ENCODE data around the gene AMDHD2. TPM values are rescaled to one million over a fixed set of nuclear protein-coding genes. Genes with fewer than 3 reads are reported as not detected.
A peak's percentile ranks its signal among the peaks of the same experiment; 100 is the strongest.

AMDHD2 gene
- total RNA-seq (2021; fragmentation: NEBNext Ultra II Directional; extraction: Animal tissue kit (Norgen Biotek cat#: 25700)) = 10 to 100 TPM; 15.6 to 19.3 (median 18.6) TPM
- long read RNA-seq, partial matches to known transcripts = 1 of 14 reads
- long read RNA-seq, other reads (novel, unspliced or antisense) = 3 of 14 reads

- peaks cover 20% of the 10 kb centered on the region for H3K27me3 Mint-ChIP-seq (ENCODE audit: insufficient read depth)
- DNase-seq = peak; percentile 85
- H3K9me3 Mint-ChIP-seq = no peaks in the 10 kb centered on the region
- H3K4me1 Mint-ChIP-seq (ENCODE audit: low read depth) = peaks cover 50% of the 10 kb centered on the region
- peaks cover 42% of the 10 kb centered on the region for H3K36me3 Mint-ChIP-seq (ENCODE audit: low read depth)
- H3K27ac Mint-ChIP-seq = peak within 1 kb of the TSS; percentile 90
- peak within 1 kb of the TSS; percentile 86 for H3K4me3 Mint-ChIP-seq
- no peak for TF ChIP-seq CTCF (IDR thresholded peaks at IDR 0.05)
Observed at GRCh38 chr16:2520097-2520783, at the start of gene AMDHD2. AMDHD2 (plus strand) TSS chr16:2520371; CDS start chr16:2520459, 88 bp downstream.

- TF ChIP-seq CTCF (IDR thresholded peaks at IDR 0.05) = no peak
- DNase-seq = no peak
- H3K4me1 Mint-ChIP-seq (ENCODE audit: low read depth) = no peaks in the 10 kb centered on the region
- no peak overlapping the region for H3K27ac Mint-ChIP-seq
- H3K27me3 Mint-ChIP-seq (ENCODE audit: insufficient read depth) = no peaks in the 10 kb centered on the region; the same call in 1 of the 2 replicates
- no peaks in the 10 kb centered on the region for H3K9me3 Mint-ChIP-seq
- no peak overlapping the region; the same call in 1 of the 2 replicates for H3K4me3 Mint-ChIP-seq
- H3K36me3 Mint-ChIP-seq (ENCODE audit: low read depth) = no peaks in the 10 kb centered on the region
Observed at GRCh38 chr16:2470603-2471015, 49.6 kb upstream of the AMDHD2 start.

- TF ChIP-seq CTCF (IDR thresholded peaks at IDR 0.05) = no peak
- no peak for DNase-seq
- Mint-ChIP-seq H3K36me3 (ENCODE audit: low read depth) (no peaks in the 10 kb centered on the region), H3K27ac (no peak within 1 kb of the TSS), H3K4me1 (ENCODE audit: low read depth) (no peaks in the 10 kb centered on the region), H3K9me3 (no peaks in the 10 kb centered on the region), H3K27me3 (ENCODE audit: insufficient read depth) (no peaks in the 10 kb centered on the region; the same call in 1 of the 2 replicates), H3K4me3 (no peak within 1 kb of the TSS; the same call in 1 of the 2 replicates)
Observed at GRCh38 chr16:2471016-2471652, 49.0 kb upstream of the AMDHD2 start, which contains the start of gene NTN3. NTN3 (plus strand) TSS chr16:2471297; CDS start chr16:2471702, 405 bp downstream.

- no peaks in the 10 kb centered on the region for H3K4me1 Mint-ChIP-seq (ENCODE audit: low read depth)
- no peaks in the 10 kb centered on the region for H3K9me3 Mint-ChIP-seq
- no peak for TF ChIP-seq CTCF (IDR thresholded peaks at IDR 0.05)
- no peak overlapping the region for H3K27ac Mint-ChIP-seq
- DNase-seq = no peak
- no peaks in the 10 kb centered on the region for H3K36me3 Mint-ChIP-seq (ENCODE audit: low read depth)
- H3K27me3 Mint-ChIP-seq (ENCODE audit: insufficient read depth) = no peaks in the 10 kb centered on the region; the same call in 1 of the 2 replicates
- no peak overlapping the region for H3K4me3 Mint-ChIP-seq
Observed at GRCh38 chr16:2471653-2472487, 48.3 kb upstream of the AMDHD2 start.

- H3K4me1 Mint-ChIP-seq (ENCODE audit: low read depth) = peaks cover 1% of the 10 kb centered on the region; the same call in 1 of the 2 replicates
- H3K27me3 Mint-ChIP-seq (ENCODE audit: insufficient read depth) = no peaks in the 10 kb centered on the region; the same call in 1 of the 2 replicates
- no peaks in the 10 kb centered on the region for H3K36me3 Mint-ChIP-seq (ENCODE audit: low read depth)
- TF ChIP-seq CTCF (IDR thresholded peaks at IDR 0.05) = no peak
- H3K27ac Mint-ChIP-seq = no peak overlapping the region
- H3K9me3 Mint-ChIP-seq = no peaks in the 10 kb centered on the region
- no peak for DNase-seq
- H3K4me3 Mint-ChIP-seq = no peak overlapping the region
Observed at GRCh38 chr16:2472488-2472864, 47.7 kb upstream of the AMDHD2 start.
